Activated naive CD4-positive, alpha-beta T cell treated with anti-CD3 and anti-CD28 coated beads, Interleukin-2, amount 10 ng/mL, durations not matched to agents 7 days and 5 days (primary cell): ENCODE measurements around the gene RGN.

Experiments
- CTCF ChIA-PET: fragments of 350-600 bp; sonication (Branson Sonifier 250); formaldehyde crosslinking; loops from one replicate; lab custom pipeline; 2021; ENCODE audit warnings: antibody characterized with exemption; lab: Charles Lee
- DNase-seq: peaks from one replicate; pipeline ENCODE4 v3.0.0-alpha.2; 2020
- H3K27ac Mint-ChIP-seq: one replicate; pipeline ENCODE4 v1.8.0; 2021; ENCODE audit warnings: mild to moderate bottlenecking, moderate library complexity, mixed read lengths
- H3K27me3 Mint-ChIP-seq: one replicate; pipeline ENCODE4 v1.8.0; 2021; ENCODE audit warnings: mild to moderate bottlenecking, mixed read lengths
- H3K36me3 Mint-ChIP-seq: one replicate; pipeline ENCODE4 v1.8.0; 2021; ENCODE audit warnings: mixed read lengths
- H3K4me1 Mint-ChIP-seq: one replicate; pipeline ENCODE4 v1.8.0; 2021; ENCODE audit warnings: mixed read lengths
- H3K4me3 Mint-ChIP-seq: one replicate; pipeline ENCODE4 v1.8.0; 2021; ENCODE audit warnings: mild to moderate bottlenecking, moderate library complexity, mixed read lengths
- H3K9me3 Mint-ChIP-seq: one replicate; pipeline ENCODE4 v1.8.0; 2021; ENCODE audit warnings: mixed read lengths

RGN gene

DNA sequence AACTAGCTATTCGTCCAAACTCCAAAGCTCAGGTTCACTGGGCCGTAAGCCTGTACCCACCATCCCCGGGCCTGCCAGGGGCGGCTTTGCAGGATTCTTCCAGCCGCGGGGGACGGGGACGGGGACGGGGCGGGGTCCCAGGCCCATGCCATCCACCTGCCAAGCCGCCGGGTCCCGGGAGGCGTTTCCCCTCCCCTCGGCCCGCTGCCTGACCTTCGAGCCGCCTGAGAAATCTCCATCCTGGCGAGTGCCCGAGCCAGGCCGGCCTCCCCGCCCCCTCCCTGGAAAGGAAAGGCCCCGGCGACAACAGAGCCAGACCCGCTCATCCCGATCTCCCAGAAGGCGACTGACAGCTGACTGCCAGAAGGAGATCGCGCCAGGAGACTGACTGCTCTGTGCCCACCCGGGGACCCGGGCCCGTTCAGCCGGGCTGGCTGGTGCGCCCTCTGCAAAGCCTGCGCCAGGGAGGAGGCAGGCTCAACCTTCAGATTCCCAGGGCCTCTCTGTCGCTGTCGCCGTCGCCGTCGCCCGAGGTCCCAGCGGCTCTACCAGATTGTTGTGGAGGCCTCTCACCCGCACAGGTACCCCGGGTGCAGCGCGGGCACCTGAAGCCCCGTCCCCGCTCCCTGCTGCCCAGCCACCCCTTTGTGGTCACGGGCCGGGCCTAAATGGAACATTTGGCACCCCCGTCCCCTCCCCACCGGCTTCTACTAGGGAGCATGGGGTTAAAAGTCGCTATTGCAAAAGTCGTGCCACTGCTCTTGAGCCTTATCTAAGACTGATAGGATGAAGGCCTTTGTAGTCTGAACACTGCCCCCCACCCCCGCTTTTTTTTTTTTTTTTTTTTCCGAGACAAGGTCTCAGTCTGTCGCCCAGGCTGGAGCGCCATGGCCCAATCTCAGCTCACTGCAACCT is at the start of gene RGN:
Gene RGN (plus strand): TSS at position 315 of the 915 bp plus-strand sequence. CDS start 2,702 bp downstream, outside the sequence.
- CTCF ChIA-PET = no interaction called here
- H3K4me3 Mint-ChIP-seq = no peak within 1 kb of the TSS
- no peaks in the 10 kb centered on the region for H3K36me3 Mint-ChIP-seq
- H3K4me1 Mint-ChIP-seq = no peaks in the 10 kb centered on the region
- no peaks in the 10 kb centered on the region for H3K9me3 Mint-ChIP-seq
- no peak for DNase-seq
- no peak within 1 kb of the TSS for H3K27ac Mint-ChIP-seq
- H3K27me3 Mint-ChIP-seq = no peaks in the 10 kb centered on the region

- H3K9me3 Mint-ChIP-seq = no peaks in the 10 kb centered on the region
- no peak overlapping the region for H3K27ac Mint-ChIP-seq
- no peak overlapping the region for H3K4me3 Mint-ChIP-seq
- CTCF ChIA-PET = interaction anchor here (1.3 kb wide), 1 partner anchor 622 kb away, joined by 3 read pairs; no protein-coding TSS in a partner anchor
- no peaks in the 10 kb centered on the region for H3K4me1 Mint-ChIP-seq
- DNase-seq = no peak
- no peaks in the 10 kb centered on the region for H3K36me3 Mint-ChIP-seq
- H3K27me3 Mint-ChIP-seq = no peaks in the 10 kb centered on the region
These were observed 47.9 kb upstream of the RGN start for GRCh38 chrX:47030339-47030738.

DNA sequence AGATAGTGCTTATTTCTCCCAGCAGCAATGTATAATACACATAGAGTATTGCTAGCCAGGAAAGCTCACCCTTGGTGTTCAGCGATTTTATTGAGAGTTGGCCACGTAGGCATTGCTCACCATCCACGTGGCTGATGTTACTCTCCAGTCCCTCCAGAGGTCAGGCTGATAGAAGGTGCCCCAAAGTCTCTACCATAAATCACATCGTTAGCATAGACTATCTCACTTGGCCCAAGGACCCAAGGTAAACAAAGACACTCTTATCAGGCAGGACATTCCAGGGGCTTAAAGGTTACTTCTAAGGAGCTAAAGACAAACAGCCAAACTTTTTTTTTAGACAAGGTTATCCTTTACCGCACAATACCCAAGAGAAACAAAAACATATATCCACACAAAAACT is 30.3 kb upstream of the RGN start:
- Mint-ChIP-seq H3K36me3 (no peaks in the 10 kb centered on the region), H3K9me3 (peaks cover 4% of the 10 kb centered on the region), H3K27ac (no peak overlapping the region), H3K27me3 (no peaks in the 10 kb centered on the region), H3K4me3 (no peak overlapping the region), H3K4me1 (no peaks in the 10 kb centered on the region)
- CTCF ChIA-PET = no interaction called here
- no peak for DNase-seq

- Mint-ChIP-seq H3K4me1 (no peaks in the 10 kb centered on the region), H3K4me3 (no peak overlapping the region), H3K9me3 (no peaks in the 10 kb centered on the region), H3K27ac (no peak overlapping the region), H3K36me3 (no peaks in the 10 kb centered on the region), H3K27me3 (no peaks in the 10 kb centered on the region)
- DNase-seq = no peak
- CTCF ChIA-PET = no interaction called here
These were observed 18.9 kb upstream of the RGN start for GRCh38 chrX:47059142-47059874.

- H3K4me3 Mint-ChIP-seq = no peak overlapping the region
- H3K27ac Mint-ChIP-seq = no peak overlapping the region
- H3K4me1 Mint-ChIP-seq = no peaks in the 10 kb centered on the region
- CTCF ChIA-PET = no interaction called here
- H3K27me3 Mint-ChIP-seq = no peaks in the 10 kb centered on the region
- no peaks in the 10 kb centered on the region for H3K36me3 Mint-ChIP-seq
- H3K9me3 Mint-ChIP-seq = no peaks in the 10 kb centered on the region
- no peak for DNase-seq
These were observed 17.5 kb upstream of the RGN start for GRCh38 chrX:47060708-47061107.

GRCh38 chrX:47061238-47061919 is 16.9 kb upstream of the RGN start:
- Mint-ChIP-seq H3K27ac (no peak overlapping the region), H3K36me3 (no peaks in the 10 kb centered on the region), H3K27me3 (no peaks in the 10 kb centered on the region), H3K9me3 (no peaks in the 10 kb centered on the region), H3K4me3 (no peak overlapping the region), H3K4me1 (no peaks in the 10 kb centered on the region)
- DNase-seq = no peak
- CTCF ChIA-PET = no interaction called here

GRCh38 chrX:47063179-47063578 is 15.1 kb upstream of the RGN start:
- H3K36me3 Mint-ChIP-seq = no peaks in the 10 kb centered on the region
- no peaks in the 10 kb centered on the region for H3K4me1 Mint-ChIP-seq
- H3K27ac Mint-ChIP-seq = no peak overlapping the region
- DNase-seq = no peak
- no peak overlapping the region for H3K4me3 Mint-ChIP-seq
- CTCF ChIA-PET = interaction anchor here (0.6 kb wide), 1 partner anchor 18 kb away, joined by 4 read pairs; no protein-coding TSS in a partner anchor
- H3K27me3 Mint-ChIP-seq = no peaks in the 10 kb centered on the region
- no peaks in the 10 kb centered on the region for H3K9me3 Mint-ChIP-seq

GRCh38 chrX:47068214-47068613 is 10.0 kb upstream of the RGN start:
- no peak for DNase-seq
- no peak overlapping the region for H3K27ac Mint-ChIP-seq

GRCh38 chrX:47068720-47069119 is 9.5 kb upstream of the RGN start:
- Mint-ChIP-seq H3K27ac (no peak overlapping the region), H3K9me3 (no peaks in the 10 kb centered on the region), H3K36me3 (no peaks in the 10 kb centered on the region), H3K4me1 (no peaks in the 10 kb centered on the region), H3K27me3 (no peaks in the 10 kb centered on the region), H3K4me3 (no peak overlapping the region)
- CTCF ChIA-PET = no interaction called here
- no peak for DNase-seq

More at GRCh38 chrX:47068214-47068613, 10.0 kb upstream of the RGN start:
- no peaks in the 10 kb centered on the region for H3K27me3 Mint-ChIP-seq
- CTCF ChIA-PET = no interaction called here
- no peaks in the 10 kb centered on the region for H3K36me3 Mint-ChIP-seq
- H3K9me3 Mint-ChIP-seq = no peaks in the 10 kb centered on the region
- H3K4me1 Mint-ChIP-seq = no peaks in the 10 kb centered on the region
- no peak overlapping the region for H3K4me3 Mint-ChIP-seq

- CTCF ChIA-PET = no interaction called here
- Mint-ChIP-seq H3K4me1 (no peaks in the 10 kb centered on the region), H3K27me3 (no peaks in the 10 kb centered on the region), H3K36me3 (no peaks in the 10 kb centered on the region), H3K4me3 (no peak overlapping the region), H3K9me3 (no peaks in the 10 kb centered on the region), H3K27ac (no peak overlapping the region)
- no peak for DNase-seq
These were observed 2.1 kb downstream of the RGN start for GRCh38 chrX:47080215-47080914.

DNA sequence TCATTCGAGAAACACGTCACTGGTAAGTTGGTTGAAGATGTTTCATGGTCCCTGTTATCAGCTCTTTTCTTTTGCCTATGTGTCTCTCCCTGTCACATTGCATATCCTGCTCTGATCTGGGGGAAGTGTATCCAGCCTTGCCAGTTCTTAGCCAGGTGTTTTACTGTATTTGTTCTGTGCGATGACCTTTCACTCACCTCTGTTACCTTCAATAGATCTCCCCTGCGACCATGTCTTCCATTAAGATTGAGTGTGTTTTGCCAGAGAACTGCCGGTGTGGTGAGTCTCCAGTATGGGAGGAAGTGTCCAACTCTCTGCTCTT is 2.6 kb downstream of the RGN start:
- Mint-ChIP-seq H3K9me3 (no peaks in the 10 kb centered on the region), H3K36me3 (no peaks in the 10 kb centered on the region)
- CTCF ChIA-PET = no interaction called here

GRCh38 chrX:47091149-47091775 is 13.0 kb downstream of the RGN start:
- no peaks in the 10 kb centered on the region for H3K9me3 Mint-ChIP-seq
- H3K36me3 Mint-ChIP-seq = no peaks in the 10 kb centered on the region
- CTCF ChIA-PET = interaction anchor here (0.9 kb wide), 1 partner anchor 16 kb away, joined by 3 read pairs; no protein-coding TSS in a partner anchor
- no peak for DNase-seq
- no peaks in the 10 kb centered on the region for H3K27me3 Mint-ChIP-seq
- peak overlapping the region; percentile 29 for H3K27ac Mint-ChIP-seq
- peaks cover 9% of the 10 kb centered on the region for H3K4me1 Mint-ChIP-seq
- H3K4me3 Mint-ChIP-seq = no peak overlapping the region

More for the DNA sequence above, 2.6 kb downstream of the RGN start:
- Mint-ChIP-seq H3K27me3 (no peaks in the 10 kb centered on the region), H3K4me3 (no peak overlapping the region), H3K4me1 (no peaks in the 10 kb centered on the region), H3K27ac (no peak overlapping the region)
- no peak for DNase-seq

DNA sequence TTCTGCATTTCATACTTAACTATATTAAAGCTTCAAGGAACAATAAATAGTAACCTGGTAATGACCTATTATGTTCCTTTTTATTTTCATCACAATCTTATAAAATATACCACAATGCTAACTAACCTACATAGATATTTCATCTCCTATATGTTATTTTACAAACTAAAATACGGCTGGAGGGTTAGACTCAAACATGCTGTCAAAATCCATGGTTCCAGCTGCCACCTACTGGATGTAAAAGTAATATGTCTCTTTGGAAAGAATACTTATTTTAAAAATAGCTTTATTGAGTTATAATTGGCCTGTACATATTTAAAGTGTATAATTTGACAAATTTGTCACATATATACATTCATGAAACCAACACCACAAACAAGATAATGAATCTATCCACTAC is 15.0 kb downstream of the RGN start:
- CTCF ChIA-PET = interaction anchor here (0.7 to 1.2 kb wide), 4 partner anchors 8 to 440 kb away, joined by 3 to 10 read pairs (median 4); no protein-coding TSS in a partner anchor
- Mint-ChIP-seq H3K27ac (no peak overlapping the region), H3K9me3 (no peaks in the 10 kb centered on the region), H3K4me1 (peaks cover 9% of the 10 kb centered on the region), H3K36me3 (no peaks in the 10 kb centered on the region), H3K27me3 (no peaks in the 10 kb centered on the region), H3K4me3 (no peak overlapping the region)
- DNase-seq = no peak
